Measurements from ENCODE around the gene ZNF782. TPM values are rescaled to one million over a fixed set of nuclear protein-coding genes. Genes with fewer than 3 reads are reported as not detected.
A peak's percentile ranks its signal among the peaks of the same experiment; 100 is the strongest.

ZNF782 gene
- total and polyA plus RNA-seq, 2 donors from 2014 or later, result 2.7 to 7.0 TPM

DNA sequence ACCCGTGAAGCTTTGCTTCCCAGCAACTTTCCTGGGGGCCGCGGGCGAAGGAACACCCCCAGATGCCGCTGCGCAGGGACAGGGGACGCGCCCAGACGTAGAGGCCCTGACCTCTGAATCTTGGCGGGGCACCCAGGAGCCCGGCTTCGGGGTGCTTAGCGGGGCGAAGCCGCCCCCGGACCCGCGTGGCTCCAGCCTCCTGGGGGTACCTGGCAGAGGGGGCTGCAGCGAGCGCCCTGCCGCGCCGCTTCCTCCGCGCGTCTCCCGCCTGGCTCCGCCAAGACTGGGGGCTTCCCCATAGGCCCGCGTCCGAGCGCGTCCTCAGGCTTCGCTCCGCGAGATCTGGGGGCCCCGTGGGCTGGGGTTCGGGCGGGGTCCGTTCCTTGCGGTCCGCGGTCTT lies 23.0 kb upstream of the ZNF782 start:
- H3K4me1 ChIP-seq (ENCODE audit: control insufficient read depth in 2 of 3, insufficient read depth in 2 of 3, low read depth in 1 of 3, low read length in 3 of 3), result peaks cover 0 to 3% (median 0%) of the 10 kb centered on the region in 3 donors
- H3K36me3 ChIP-seq (ENCODE audit: control insufficient read depth in 2 of 3, insufficient read depth in 3 of 3, low read length in 3 of 3), result no peaks in the 10 kb centered on the region
- DNase-seq, result peak in 1 of 5 donors; percentile 70
- no peaks in the 10 kb centered on the region for H3K9me3 ChIP-seq (ENCODE audit: control insufficient read depth in 2 of 3, insufficient read depth in 1 of 3, low read length in 3 of 3)
- TF ChIP-seq, protein P1, sequence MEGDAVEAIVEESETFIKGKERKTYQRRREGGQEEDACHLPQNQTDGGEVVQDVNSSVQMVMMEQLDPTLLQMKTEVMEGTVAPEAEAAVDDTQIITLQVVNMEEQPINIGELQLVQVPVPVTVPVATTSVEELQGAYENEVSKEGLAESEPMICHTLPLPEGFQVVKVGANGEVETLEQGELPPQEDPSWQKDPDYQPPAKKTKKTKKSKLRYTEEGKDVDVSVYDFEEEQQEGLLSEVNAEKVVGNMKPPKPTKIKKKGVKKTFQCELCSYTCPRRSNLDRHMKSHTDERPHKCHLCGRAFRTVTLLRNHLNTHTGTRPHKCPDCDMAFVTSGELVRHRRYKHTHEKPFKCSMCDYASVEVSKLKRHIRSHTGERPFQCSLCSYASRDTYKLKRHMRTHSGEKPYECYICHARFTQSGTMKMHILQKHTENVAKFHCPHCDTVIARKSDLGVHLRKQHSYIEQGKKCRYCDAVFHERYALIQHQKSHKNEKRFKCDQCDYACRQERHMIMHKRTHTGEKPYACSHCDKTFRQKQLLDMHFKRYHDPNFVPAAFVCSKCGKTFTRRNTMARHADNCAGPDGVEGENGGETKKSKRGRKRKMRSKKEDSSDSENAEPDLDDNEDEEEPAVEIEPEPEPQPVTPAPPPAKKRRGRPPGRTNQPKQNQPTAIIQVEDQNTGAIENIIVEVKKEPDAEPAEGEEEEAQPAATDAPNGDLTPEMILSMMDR (IDR thresholded peaks at IDR 0.05; ENCODE audit: borderline replicate concordance, extremely low read depth, insufficient read depth), result no peak
- H3K9ac ChIP-seq (ENCODE audit: low read length in 3 of 3), result no peak overlapping the region
- FAIRE-seq, result no peak
- peaks cover 22% of the 10 kb centered on the region for H3K27me3 ChIP-seq (ENCODE audit: control insufficient read depth, insufficient read depth, low read length)
- no peak overlapping the region for H3K27ac ChIP-seq (ENCODE audit: low read depth in 2 of 2, low read length in 2 of 2)
- no peak overlapping the region for H3K4me3 ChIP-seq (ENCODE audit: low read length in 3 of 3)
- intact Hi-C loops (cut with DNase I), result no loop called here

DNA sequence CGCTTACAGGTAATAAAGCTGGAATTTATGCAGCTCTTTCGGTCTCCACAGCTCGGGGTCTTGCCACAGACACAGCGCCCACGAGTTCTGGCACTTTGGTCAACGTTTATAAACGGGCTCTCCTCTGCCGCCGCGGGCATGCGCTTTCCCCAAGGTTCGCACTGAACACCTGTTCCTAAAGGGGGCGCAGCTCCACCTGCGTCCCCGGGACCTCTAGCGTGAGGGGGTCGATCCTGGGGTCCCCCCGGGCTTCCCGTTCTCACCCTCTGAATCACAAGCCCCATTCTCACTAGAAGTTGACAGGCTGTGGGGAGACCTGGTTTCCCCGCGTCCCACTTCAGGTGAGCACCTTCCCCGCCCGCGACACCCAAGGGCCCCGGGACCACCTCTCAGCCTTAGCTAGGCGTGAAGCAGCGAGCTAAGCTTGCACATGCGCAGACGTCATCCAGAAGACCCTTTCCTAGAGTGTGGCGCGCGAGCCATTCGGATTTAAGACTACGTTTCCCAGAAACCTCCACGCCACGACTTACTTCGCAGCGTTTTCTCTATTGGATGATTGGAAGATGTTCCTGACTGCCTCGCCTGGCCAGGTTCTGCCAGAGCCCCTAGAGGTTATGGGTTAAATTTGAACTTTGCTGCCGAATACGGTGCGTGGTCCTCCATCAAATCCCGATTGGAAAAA lies 21.3 kb upstream of the ZNF782 start:
- TF ChIP-seq, protein P1 (IDR thresholded peaks at IDR 0.05; ENCODE audit: borderline replicate concordance, extremely low read depth, insufficient read depth), result peak; percentile 23
- Histone ChIP-seq H3K9me3 (ENCODE audit: control insufficient read depth in 2 of 3, insufficient read depth in 1 of 3, low read length in 3 of 3) (no peaks in the 10 kb centered on the region), H3K36me3 (ENCODE audit: control insufficient read depth in 2 of 3, insufficient read depth in 3 of 3, low read length in 3 of 3) (no peaks in the 10 kb centered on the region), H3K27ac (ENCODE audit: low read depth in 2 of 2, low read length in 2 of 2) (peak overlapping the region; percentile 21 to 81), H3K27me3 (ENCODE audit: control insufficient read depth, insufficient read depth, low read length) (peaks cover 22% of the 10 kb centered on the region), H3K4me3 (ENCODE audit: low read length in 3 of 3) (peak overlapping the region; percentile 23 to 64 (median 53)), H3K9ac (ENCODE audit: low read length in 3 of 3) (peak overlapping the region in 2 of 3 donors; percentile 24 to 65), H3K4me1 (ENCODE audit: control insufficient read depth in 2 of 3, insufficient read depth in 2 of 3, low read depth in 1 of 3, low read length in 3 of 3) (peaks cover 0 to 3% (median 0%) of the 10 kb centered on the region in 3 donors)
- peak; percentile 80 to 96 (median 91) for DNase-seq
- intact Hi-C loops (cut with DNase I), result no loop called here
- FAIRE-seq, result no peak

DNA sequence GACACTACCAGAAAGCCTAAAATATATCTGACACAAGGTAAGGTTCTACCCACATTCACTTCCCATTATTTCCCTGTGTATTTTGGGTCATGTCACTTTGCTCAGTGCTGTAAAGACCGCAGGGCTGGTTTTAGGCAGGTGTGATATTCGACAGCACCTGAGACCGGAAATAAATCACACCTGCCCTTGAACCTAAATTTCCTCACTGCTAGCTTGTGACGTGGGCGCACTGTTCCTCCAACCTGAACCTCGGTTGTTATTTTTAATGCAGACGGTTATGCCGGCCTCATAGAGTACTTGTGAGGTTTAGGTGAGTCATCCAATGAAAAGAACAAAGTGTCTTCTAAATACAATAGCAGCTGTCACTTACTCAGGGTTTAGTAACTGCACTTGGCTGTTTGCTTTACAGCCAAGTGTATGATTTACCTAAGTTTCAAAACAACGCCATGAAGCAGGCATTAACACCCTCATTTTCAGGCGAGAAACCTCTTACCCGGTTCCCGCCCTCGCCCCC lies 20.7 kb upstream of the ZNF782 start:
- intact Hi-C loops (cut with DNase I), result no loop called here
- Histone ChIP-seq H3K9me3 (ENCODE audit: control insufficient read depth in 2 of 3, insufficient read depth in 1 of 3, low read length in 3 of 3) (no peaks in the 10 kb centered on the region), H3K27me3 (ENCODE audit: control insufficient read depth, insufficient read depth, low read length) (peaks cover 21% of the 10 kb centered on the region), H3K9ac (ENCODE audit: low read length in 3 of 3) (peak overlapping the region in 1 of 3 donors; percentile 65), H3K4me1 (ENCODE audit: control insufficient read depth in 2 of 3, insufficient read depth in 2 of 3, low read depth in 1 of 3, low read length in 3 of 3) (peaks cover 0 to 3% (median 0%) of the 10 kb centered on the region in 3 donors), H3K4me3 (ENCODE audit: low read length in 3 of 3) (peak overlapping the region in 2 of 3 donors; percentile 53 to 64), H3K27ac (ENCODE audit: low read depth in 2 of 2, low read length in 2 of 2) (peak overlapping the region; percentile 21 to 81), H3K36me3 (ENCODE audit: control insufficient read depth in 2 of 3, insufficient read depth in 3 of 3, low read length in 3 of 3) (no peaks in the 10 kb centered on the region)
- TF ChIP-seq, protein P1 (IDR thresholded peaks at IDR 0.05; ENCODE audit: borderline replicate concordance, extremely low read depth, insufficient read depth), result no peak
- FAIRE-seq (no peak), DNase-seq (peak in 1 of 5 donors; percentile 82)
